OCI-LY7 (cell line): ENCODE data around the gene CIB2. TPM values are rescaled to one million over a fixed set of nuclear protein-coding genes. Genes with fewer than 3 reads are reported as not detected.

ENCODE experiments used
- BruUV-seq: library from RNA; stranded (reverse); fragments of 400-500 nt; replicated peaks from 2 replicates; lab custom pipeline; 2021; lab: Mats Ljungman, UMichigan
- CTCF ChIA-PET: fragments of 300-600 bp; sonication (Branson Sonifier 250); formaldehyde crosslinking; loops from one replicate; lab custom pipeline; 2022; ENCODE audit warnings: antibody characterized with exemption; ENCODE audit not compliant: unreplicated experiment; lab: Charles Lee
- POLR2A ChIA-PET: fragments of 300-600 bp; sonication (Branson Sonifier 250); formaldehyde crosslinking; loops from one replicate; lab custom pipeline; 2022; ENCODE audit warnings: antibody characterized with exemption; lab: Charles Lee
- DNase-seq: peaks from one replicate; pipeline ENCODE4 v3.0.0-alpha.2; 2015; ENCODE audit warnings: low spot score
- H2AFZ ChIP-seq: fragments of 200-600 bp; sonication (generic), shearing (Covaris generic); 2 replicates; pipeline ENCODE4 v1.6.1; 2014; ENCODE audit warnings: mild to moderate bottlenecking, antibody characterized with exemption, low read length, moderate library complexity
- H3K27ac ChIP-seq: fragments of 200-600 bp; sonication (generic); 2 replicates; pipeline ENCODE4 v1.5.1; 2014; ENCODE audit warnings: mixed run types, low read depth, mild to moderate bottlenecking, moderate library complexity, low read length, inconsistent platforms; ENCODE audit not compliant: poor library complexity, severe bottlenecking
- H3K36me3 ChIP-seq: fragments of 200-600 bp; sonication (generic); 2 replicates; pipeline ENCODE4 v1.6.1; 2014; ENCODE audit warnings: mild to moderate bottlenecking, antibody characterized with exemption, low read length, moderate library complexity, mixed read lengths; ENCODE audit not compliant: insufficient read depth
- H3K4me1 ChIP-seq: fragments of 200-600 bp; sonication (generic); 2 replicates; pipeline ENCODE4 v1.5.1; 2014; ENCODE audit warnings: mild to moderate bottlenecking, low read length; ENCODE audit not compliant: insufficient read depth, poor library complexity, severe bottlenecking
- H3K4me2 ChIP-seq: fragments of 200-600 bp; sonication (generic); 2 replicates; pipeline ENCODE4 v1.6.1; 2014; ENCODE audit warnings: mild to moderate bottlenecking, low read length
- H3K4me3 ChIP-seq: fragments of 200-600 bp; sonication (generic); 2 replicates; pipeline ENCODE4 v1.5.1; 2014; ENCODE audit warnings: mild to moderate bottlenecking, low read depth, low read length; ENCODE audit not compliant: poor library complexity, severe bottlenecking
- H3K79me2 ChIP-seq: fragments of 200-600 bp; sonication (generic); 2 replicates; pipeline ENCODE4 v1.6.1; 2016; ENCODE audit warnings: low read depth, mild to moderate bottlenecking, low read length, moderate library complexity, mixed read lengths; ENCODE audit not compliant: insufficient read depth
- H3K9me2 ChIP-seq: fragments of 200-600 bp; sonication (generic); 2 replicates; pipeline ENCODE4 v1.6.1; 2016; ENCODE audit warnings: mild to moderate bottlenecking, low read length, mixed read lengths; ENCODE audit not compliant: insufficient read depth
- H3K9me3 ChIP-seq: fragments of 200-600 bp; sonication (generic); 2 replicates; pipeline ENCODE4 v1.6.1; 2014; ENCODE audit warnings: mild to moderate bottlenecking, mixed run types, low read length, mixed read lengths
- H4K20me1 ChIP-seq: fragments of 200-600 bp; sonication (generic); 2 replicates; pipeline ENCODE4 v1.6.1; 2014; ENCODE audit warnings: mild to moderate bottlenecking, antibody characterized with exemption, low read length, moderate library complexity, mixed read lengths; ENCODE audit not compliant: insufficient read depth
- CTCF ChIP-seq: fragments of 200-600 bp; sonication (generic); conservative IDR thresholded peaks from 2 replicates; pipeline ENCODE4 v1.5.1; 2014; ENCODE audit warnings: mild to moderate bottlenecking, antibody characterized with exemption, low read length, moderate library complexity, mixed read lengths
- EZH2phosphoT487 ChIP-seq: fragments of 200-600 bp; sonication (generic); IDR thresholded peaks from 2 replicates; pipeline ENCODE4 v1.6.1; 2018; ENCODE audit warnings: low read depth, borderline replicate concordance, mild to moderate bottlenecking, mixed run types, antibody characterized with exemption, low read length, moderate library complexity, mixed read lengths
- intact Hi-C: fragments of 100-400 bp; cut with micrococcal nuclease; formaldehyde crosslinking; loops from one replicate; pipeline ENCODE4 v1.10.0; 2022; ENCODE audit not compliant: unreplicated experiment
- total RNA-seq, 2 experiments: library from RNA; depleted of rRNA in 1 of 2; stranded (reverse); fragments of >200 nt in 1 of 2; shearing (Covaris generic) in 1 of 2; gene quantifications; 2 replicates each; pipeline ENCODE4 v1.2.3, GENCODE V29; 2014 to 2022

The CIB2 gene
- total RNA-seq, 2 experiments from 2014 or later = 0.36 to 5.0 TPM

DNA sequence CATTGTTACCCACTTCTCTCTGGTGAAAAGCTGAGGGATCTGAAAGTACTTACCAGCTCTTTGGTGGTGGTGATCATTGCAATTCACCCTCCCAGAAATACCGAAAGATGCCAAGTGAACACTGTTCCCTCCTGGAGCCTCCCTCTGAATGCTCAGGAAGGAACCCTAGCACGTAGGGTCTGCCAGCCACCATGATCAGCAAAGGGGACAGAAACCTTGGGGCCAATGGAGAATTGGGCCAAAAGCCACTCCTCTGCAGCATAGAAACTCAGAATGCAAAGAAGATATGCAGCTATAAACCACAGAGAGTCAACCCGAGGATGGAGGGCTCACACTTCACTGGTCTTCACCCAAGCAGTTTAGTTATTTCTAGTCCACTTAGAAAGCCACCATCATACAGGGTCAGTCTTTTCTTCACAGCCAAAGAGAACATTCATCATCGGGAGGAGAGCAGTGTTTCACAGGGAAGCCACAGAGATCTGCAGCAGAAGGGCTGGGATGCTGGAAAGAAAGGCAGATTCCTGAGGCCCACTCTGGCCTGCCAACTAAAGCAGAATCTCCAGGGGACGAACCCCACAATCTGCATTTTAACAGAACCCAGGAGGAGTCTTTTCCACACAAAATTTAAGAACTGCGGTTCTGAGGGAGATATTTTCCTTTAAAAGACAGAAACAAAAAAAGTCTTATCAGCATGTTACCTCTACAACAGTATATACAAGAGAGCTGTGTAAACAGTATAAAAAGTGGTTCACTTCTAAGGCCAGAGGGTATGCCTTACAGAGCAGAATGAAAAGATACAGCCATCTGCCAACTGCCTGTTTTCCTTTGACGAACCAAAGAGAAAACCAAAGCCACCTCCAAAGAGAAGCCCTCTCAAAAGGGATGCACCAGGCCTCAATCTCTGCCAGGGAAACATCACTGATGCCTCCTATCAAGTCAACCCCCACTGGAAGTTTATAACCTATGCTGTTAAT, 65.0 kb downstream of the CIB2 start:
- DNase-seq = peak; percentile 63
- no peak overlapping the region; the same call in 1 of the 2 replicates for H2AFZ ChIP-seq
- H3K27ac ChIP-seq = peak overlapping the region; percentile 82
- TF ChIP-seq EZH2phosphoT487 = no peak
- no peak for TF ChIP-seq CTCF
- ChIA-PET CTCF (interaction anchor here (0.6 to 1.4 kb wide), 2 partner anchors 8 to 1731 kb away, joined by 3 to 5 read pairs; no protein-coding TSS in a partner anchor), POLR2A (interaction anchor here (0.9 to 5.9 kb wide), 4 partner anchors 8 to 32 kb away, joined by 4 to 53 read pairs (median 26); no protein-coding TSS in a partner anchor)
- no peaks in the 10 kb centered on the region for H3K9me3 ChIP-seq
- H3K4me2 ChIP-seq = peak overlapping the region; percentile 85
- BruUV-seq = no TSS peak
- H3K36me3 ChIP-seq = peaks cover 14% of the 10 kb centered on the region; the same call in 1 of the 2 replicates
- no peaks in the 10 kb centered on the region for H3K9me2 ChIP-seq
- no peaks in the 10 kb centered on the region for H4K20me1 ChIP-seq
- H3K79me2 ChIP-seq = peaks cover 98% of the 10 kb centered on the region
- intact Hi-C loops = loop anchor here (1.0 kb wide), 1 partner anchor 32 kb away; no protein-coding TSS in a partner anchor
- H3K4me3 ChIP-seq = peak overlapping the region; percentile 50
- peaks cover 95% of the 10 kb centered on the region for H3K4me1 ChIP-seq

- H3K4me3 ChIP-seq = peak overlapping the region; percentile 50
- H3K79me2 ChIP-seq = peaks cover 100% of the 10 kb centered on the region
- BruUV-seq = no TSS peak
- H4K20me1 ChIP-seq = no peaks in the 10 kb centered on the region
- ChIA-PET POLR2A (interaction anchor here (0.9 to 5.9 kb wide), 4 partner anchors 7 to 31 kb away, joined by 4 to 53 read pairs (median 26); no protein-coding TSS in a partner anchor), CTCF (interaction anchor here (0.5 to 0.6 kb wide), 2 partner anchors 9 to 1730 kb away, joined by 3 to 5 read pairs; no protein-coding TSS in a partner anchor)
- peak overlapping the region; percentile 82 for H3K27ac ChIP-seq
- intact Hi-C loops = no loop called here
- TF ChIP-seq EZH2phosphoT487 (no peak), CTCF (no peak)
- no peaks in the 10 kb centered on the region for H3K9me2 ChIP-seq
- DNase-seq = no peak
- no peaks in the 10 kb centered on the region for H3K9me3 ChIP-seq
- H3K36me3 ChIP-seq = peaks cover 11% of the 10 kb centered on the region; the same call in 1 of the 2 replicates
- H3K4me2 ChIP-seq = peak overlapping the region; percentile 85
- peaks cover 91% of the 10 kb centered on the region for H3K4me1 ChIP-seq
- no peak overlapping the region; the same call in 1 of the 2 replicates for H2AFZ ChIP-seq
Measured at GRCh38 chr15:78065284-78065872, 65.9 kb downstream of the CIB2 start.
